Transverse colon (tissue), 4 donors: ENCODE results near the gene BRINP2. TPM values are rescaled to one million over a fixed set of nuclear protein-coding genes. Genes with fewer than 3 reads are reported as not detected.

Source experiments
- DNase-seq: peaks from one replicate; pipeline ENCODE4 v3.0.0-alpha.2; 2019
- H3K27ac ChIP-seq, 4 donors: fragments of 200-600 bp; sonication (generic); 2 replicates each; pipeline ENCODE4 v1.5.1; 2016 to 2018; ENCODE audit warnings: inconsistent platforms in 4 of 4
- H3K27me3 ChIP-seq: fragments of 200-600 bp; sonication (generic); 2 replicates; pipeline ENCODE4 v1.5.1; 2017; ENCODE audit warnings: inconsistent platforms
- H3K36me3 ChIP-seq, 4 donors: fragments of 200-600 bp; sonication (generic); 2 replicates each; pipeline ENCODE4 v1.5.1; 2017 to 2019; ENCODE audit warnings: inconsistent platforms in 4 of 4
- H3K4me1 ChIP-seq, 4 donors: fragments of 200-600 bp; sonication (generic); 2 replicates each; pipeline ENCODE4 v1.5.1; 2017 to 2020; ENCODE audit warnings: inconsistent platforms in 4 of 4
- H3K4me3 ChIP-seq, 4 donors: fragments of 200-600 bp; sonication (generic); 1 replicate in 1 of 4; 2 replicates in 3 of 4; pipeline versions ENCODE4 v1.5.1 to v1.6.1; 2017 to 2019; ENCODE audit warnings: inconsistent platforms in 4 of 4
- H3K9me3 ChIP-seq, 2 donors: fragments of 200-600 bp; sonication (generic); 2 replicates each; pipeline ENCODE4 v1.5.1; 2017 to 2019; ENCODE audit warnings: inconsistent platforms in 2 of 2
- CTCF ChIP-seq, 5 experiments: fragments of 200-600 bp in 3 of 5; fragments of 450-650 bp in 2 of 5; sonication (generic) in 3 of 5; IDR thresholded peaks; 1 replicate in 2 of 5; 2 replicates in 3 of 5; pipeline ENCODE4 v1.5.1; 2016 to 2017; ENCODE audit warnings: antibody characterized with exemption in 5 of 5, inconsistent platforms in 3 of 5, mild to moderate bottlenecking in 2 of 5, moderate library complexity in 1 of 5
- EP300 ChIP-seq: sonication (generic); formaldehyde crosslinking; IDR thresholded peaks from one replicate; pipeline ENCODE4 v1.6.1; 2017; ENCODE audit warnings: antibody characterized with exemption, low read depth
- POLR2A ChIP-seq: fragments of 450-650 bp; IDR thresholded peaks from one replicate; pipeline ENCODE4 v1.6.1; 2016; ENCODE audit warnings: antibody characterized with exemption, mild to moderate bottlenecking, moderate library complexity
- POLR2AphosphoS5 ChIP-seq, 3 donors: sonication (generic); formaldehyde crosslinking; IDR thresholded peaks; one replicate each; pipeline ENCODE4 v1.6.1; 2016; ENCODE audit warnings: antibody characterized with exemption in 3 of 3
- WGBS, 2 donors: methylation state at CpG; one replicate each; pipeline ENCODE4 v1.1.5; 2018; ENCODE audit warnings: low coverage in 1 of 2; 5-methylcytosine and 5-hydroxymethylcytosine counted together
- in situ Hi-C, 4 donors: fragments of 200-750 bp; cut with MboI; loops; one replicate each; pipeline versions ENCODE4 v1.15.0 to v1.15.1; 2017; ENCODE audit warnings: low sequenced_read_pairs in 3 of 4, low pct_ligation_motif_present in 1 of 4, low pct_unique_long_range_greater_than_20kb in 1 of 4
- intact Hi-C: fragments of 100-400 bp; cut with DNase I; formaldehyde crosslinking; loops from one replicate; pipeline ENCODE4 v1.15.1; 2023; ENCODE audit warnings: low total_unique reads
- total RNA-seq, 4 donors: library from RNA; depleted of rRNA; stranded (reverse); fragments of >200 nt; gene quantifications; one replicate each; pipeline ENCODE4 v1.1.0, GENCODE V29; 2016

The BRINP2 gene
- total RNA-seq, 4 donors from 2014 or later: not detected

- intact Hi-C loops: no loop called here
- no peaks in the 10 kb centered on the region for H3K27me3 ChIP-seq
- no peak for DNase-seq
- TF ChIP-seq POLR2A (no peak), CTCF (IDR thresholded peaks at IDR 0.05) (no peak), POLR2AphosphoS5 (IDR thresholded peaks at IDR 0.05) (no peak), EP300 (no peak)
- H3K36me3 ChIP-seq: no peaks in the 10 kb centered on the region
- H3K4me1 ChIP-seq: no peaks in the 10 kb centered on the region
- 76 to 82% methylated on average over 2 of the region's 2 CpGs for WGBS, 2 donors
- no peak overlapping the region for H3K4me3 ChIP-seq
- H3K27ac ChIP-seq: no peak overlapping the region
- H3K9me3 ChIP-seq: no peaks in the 10 kb centered on the region
- in situ Hi-C loops: loop anchor here in 1 of 4 donors (25.0 kb wide), 1 partner anchor 441 kb away; no protein-coding TSS in a partner anchor
Measured at GRCh38 chr1:177328251-177328650, 157.5 kb downstream of the BRINP2 start.

GRCh38 chr1:177329871-177330270 lies 159.1 kb downstream of the BRINP2 start:
- H3K9me3 ChIP-seq: no peaks in the 10 kb centered on the region
- in situ Hi-C loops (loop anchor here in 1 of 4 donors (25.0 kb wide), 1 partner anchor 443 kb away; no protein-coding TSS in a partner anchor), intact Hi-C loops (no loop called here)
- H3K4me1 ChIP-seq: no peaks in the 10 kb centered on the region
- H3K36me3 ChIP-seq: no peaks in the 10 kb centered on the region
- DNase-seq: no peak
- H3K4me3 ChIP-seq: no peak overlapping the region
- H3K27me3 ChIP-seq: no peaks in the 10 kb centered on the region
- H3K27ac ChIP-seq: no peak overlapping the region
- 76 to 92% methylated on average over 2 of the region's 2 CpGs for WGBS, 2 donors
- TF ChIP-seq CTCF (IDR thresholded peaks at IDR 0.05): no peak
- no peak for TF ChIP-seq EP300
- TF ChIP-seq POLR2A: no peak
- TF ChIP-seq POLR2AphosphoS5 (IDR thresholded peaks at IDR 0.05): no peak

Other genes starting within 250 kb of the BRINP2 start
- gene ASTN1, start 6.2 kb upstream of the BRINP2 start, total RNA-seq: 1 to 10 TPM in 1 of 4 donors, under 1 TPM in 3; 0.27 to 3.0 (median 0.74) TPM